ENCODE data around the gene RPL28. TPM values are rescaled to one million over a fixed set of nuclear protein-coding genes. Genes with fewer than 3 reads are reported as not detected.

Gene RPL28
- total RNA-seq, 1 experiment from 2014 or later: 2,816 TPM

GRCh38 chr19:55362990-55363716, 22.6 kb upstream of the RPL28 start, which contains the start of gene GARIN5B:
GARIN5B (minus strand) TSS chr19:55363260; CDS start chr19:55363066, 194 bp downstream.
- intact Hi-C loops (cut with micrococcal nuclease): no loop called here
- no peak for DNase-seq (ENCODE audit: unreplicated experiment)
- no peak within 1 kb of the TSS for H3K27ac Mint-ChIP-seq (ENCODE audit: low read depth, unreplicated experiment)
- H3K36me3 Mint-ChIP-seq (ENCODE audit: insufficient read depth, unreplicated experiment): no peaks in the 10 kb centered on the region
- POLR2A ChIA-PET: interaction anchor here (0.6 to 0.9 kb wide), 2 partner anchors 15 to 24 kb away, joined by 3 to 4 read pairs; partner anchors contain the start of gene KMT5C
- no peaks in the 10 kb centered on the region for H3K9me3 Mint-ChIP-seq (ENCODE audit: unreplicated experiment)
- CTCF ChIA-PET: no interaction called here
- no TSS peak for BruUV-seq (replicated peaks)
- H3K4me3 Mint-ChIP-seq (ENCODE audit: unreplicated experiment): no peak within 1 kb of the TSS
- H3K27me3 Mint-ChIP-seq (ENCODE audit: insufficient read depth, unreplicated experiment): no peaks in the 10 kb centered on the region
- no peak for TF ChIP-seq CTCF (IDR thresholded peaks at IDR 0.05; ENCODE audit: unreplicated experiment)
- H3K4me1 Mint-ChIP-seq (ENCODE audit: insufficient read depth, unreplicated experiment): no peaks in the 10 kb centered on the region

GRCh38 chr19:55365245-55365644, 20.5 kb upstream of the RPL28 start:
- Mint-ChIP-seq H3K4me3 (ENCODE audit: unreplicated experiment) (no peak overlapping the region), H3K27me3 (ENCODE audit: insufficient read depth, unreplicated experiment) (peaks cover 4% of the 10 kb centered on the region), H3K9me3 (ENCODE audit: unreplicated experiment) (no peaks in the 10 kb centered on the region), H3K27ac (ENCODE audit: low read depth, unreplicated experiment) (no peak overlapping the region), H3K36me3 (ENCODE audit: insufficient read depth, unreplicated experiment) (peaks cover 6% of the 10 kb centered on the region), H3K4me1 (ENCODE audit: insufficient read depth, unreplicated experiment) (peaks cover 6% of the 10 kb centered on the region)
- CTCF ChIA-PET: interaction anchor here (1.4 kb wide), 1 partner anchor 17 kb away, joined by 5 read pairs; no protein-coding TSS in a partner anchor
- no peak for TF ChIP-seq CTCF (IDR thresholded peaks at IDR 0.05; ENCODE audit: unreplicated experiment)
- no TSS peak for BruUV-seq (replicated peaks)
- POLR2A ChIA-PET: no interaction called here
- intact Hi-C loops (cut with micrococcal nuclease): no loop called here
- no peak for DNase-seq (ENCODE audit: unreplicated experiment)

- TF ChIP-seq CTCF (IDR thresholded peaks at IDR 0.05; ENCODE audit: unreplicated experiment): no peak
- BruUV-seq (replicated peaks): no TSS peak
- Mint-ChIP-seq H3K4me3 (ENCODE audit: unreplicated experiment) (no peak overlapping the region), H3K4me1 (ENCODE audit: insufficient read depth, unreplicated experiment) (peaks cover 14% of the 10 kb centered on the region), H3K27ac (ENCODE audit: low read depth, unreplicated experiment) (no peak overlapping the region), H3K27me3 (ENCODE audit: insufficient read depth, unreplicated experiment) (peaks cover 11% of the 10 kb centered on the region), H3K9me3 (ENCODE audit: unreplicated experiment) (no peaks in the 10 kb centered on the region), H3K36me3 (ENCODE audit: insufficient read depth, unreplicated experiment) (peaks cover 10% of the 10 kb centered on the region)
- POLR2A ChIA-PET: interaction anchor here (0.5 to 1.1 kb wide), 2 partner anchors 11 to 902 kb away, joined by 3 to 4 read pairs; partner anchors contain the start of gene LENG9
- DNase-seq (ENCODE audit: unreplicated experiment): no peak
- intact Hi-C loops (cut with micrococcal nuclease): no loop called here
- CTCF ChIA-PET: interaction anchor here (0.5 to 1.4 kb wide), 5 partner anchors 13 to 225 kb away, joined by 4 to 6 read pairs (median 5); partner anchors contain the start of gene TMEM238
These were observed 19.8 kb upstream of the RPL28 start for GRCh38 chr19:55365964-55366363.

GRCh38 chr19:55366790-55367189, 18.9 kb upstream of the RPL28 start:
- Mint-ChIP-seq H3K36me3 (ENCODE audit: insufficient read depth, unreplicated experiment) (peaks cover 10% of the 10 kb centered on the region), H3K4me3 (ENCODE audit: unreplicated experiment) (no peak overlapping the region), H3K27ac (ENCODE audit: low read depth, unreplicated experiment) (no peak overlapping the region), H3K27me3 (ENCODE audit: insufficient read depth, unreplicated experiment) (peaks cover 17% of the 10 kb centered on the region), H3K4me1 (ENCODE audit: insufficient read depth, unreplicated experiment) (peaks cover 15% of the 10 kb centered on the region), H3K9me3 (ENCODE audit: unreplicated experiment) (no peaks in the 10 kb centered on the region)
- intact Hi-C loops (cut with micrococcal nuclease): no loop called here
- no peak for TF ChIP-seq CTCF (IDR thresholded peaks at IDR 0.05; ENCODE audit: unreplicated experiment)
- ChIA-PET POLR2A (interaction anchor here (0.6 to 1.1 kb wide), 2 partner anchors 11 to 74 kb away, joined by 3 to 4 read pairs; no protein-coding TSS in a partner anchor), CTCF (interaction anchor here (0.5 to 1.4 kb wide), 4 partner anchors 14 to 226 kb away, joined by 3 to 6 read pairs (median 4); partner anchors contain the start of gene TMEM238)
- BruUV-seq (replicated peaks): no TSS peak
- DNase-seq (ENCODE audit: unreplicated experiment): no peak
